HG02885 (cell line): ENCODE data around the gene CNPPD1.

Experiments used
- ATAC-seq: cut with Tn5 transposase; IDR thresholded peaks from one replicate; pipeline ENCODE4 v1.9.1; 2021; ENCODE audit warnings: mild to moderate bottlenecking; ENCODE audit not compliant: unreplicated experiment, poor library complexity

CNPPD1 gene

DNA sequence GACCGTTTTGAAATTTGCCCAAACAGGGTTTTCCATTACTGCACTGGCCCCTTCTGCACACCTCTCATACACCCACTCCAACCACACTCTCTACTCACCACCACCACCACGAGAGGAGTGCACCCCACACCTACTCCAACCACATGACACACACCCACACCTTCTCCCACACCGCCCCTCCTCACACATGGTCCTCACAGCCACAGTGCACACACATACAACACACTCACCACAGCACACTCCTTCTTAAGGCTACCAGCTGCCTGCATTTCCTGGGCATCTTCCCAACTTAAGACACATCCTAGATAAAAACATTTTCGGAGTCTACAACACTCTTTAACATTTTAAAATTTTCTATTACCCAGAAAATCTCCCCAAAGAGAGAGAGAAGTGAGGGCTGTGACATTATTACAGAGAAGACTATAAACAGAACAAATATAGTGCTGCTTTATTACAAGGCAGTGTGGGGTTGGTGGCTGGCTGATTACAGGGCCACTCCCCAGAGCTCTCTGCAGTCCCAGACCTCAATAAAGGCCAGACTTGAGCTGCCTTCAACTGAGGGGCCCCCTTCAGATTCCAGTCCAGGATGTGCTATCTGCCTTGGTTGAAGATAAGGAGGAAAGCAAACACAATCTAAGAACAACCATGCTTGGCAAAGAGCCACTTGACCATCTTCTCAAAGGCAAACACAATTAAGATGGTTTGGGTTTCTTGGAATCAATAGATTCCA, 52.2 kb downstream of the CNPPD1 start:
- ATAC-seq, result no peak

DNA sequence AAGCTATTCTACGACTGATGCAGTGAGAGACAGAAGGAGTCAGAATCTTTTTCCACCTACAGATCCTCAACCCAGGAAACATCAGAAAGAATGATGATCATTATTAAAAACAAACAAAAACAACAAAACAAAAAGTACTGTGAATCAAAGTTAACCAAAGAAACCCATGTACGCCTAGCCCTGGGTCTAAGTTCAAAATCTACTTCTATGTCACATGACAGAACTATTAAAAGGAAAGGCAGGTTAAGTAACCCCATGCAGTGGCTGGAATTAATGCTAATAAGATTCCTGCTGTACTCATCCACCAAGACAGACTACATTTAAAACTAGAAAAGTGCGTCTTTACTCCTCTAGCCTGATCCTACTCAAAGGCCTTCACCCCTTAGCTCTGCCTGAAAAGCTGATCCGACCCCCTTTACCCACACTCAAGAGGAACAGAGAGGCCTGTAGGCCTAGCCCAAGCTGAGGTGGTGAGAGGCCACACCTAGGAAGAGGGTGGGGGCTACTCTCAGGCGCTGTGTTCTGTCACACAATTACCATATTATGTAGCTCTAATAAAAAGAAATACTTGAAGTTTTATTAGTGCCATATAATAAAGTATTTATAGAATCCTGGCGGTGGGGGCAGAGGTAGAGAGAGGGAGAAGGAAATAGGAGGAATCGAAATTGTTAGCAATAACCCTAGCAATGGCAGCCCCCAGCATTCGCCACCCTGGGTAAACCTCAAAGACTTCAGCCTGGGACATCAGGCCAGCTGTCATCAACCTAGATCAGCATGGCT, 53.2 kb downstream of the CNPPD1 start:
- ATAC-seq, result no peak

- ATAC-seq, result no peak
These were observed 54.3 kb downstream of the CNPPD1 start for GRCh38 chr2:219122202-219122980.
